ENCODE data around the gene CIB4. TPM values are rescaled to one million over a fixed set of nuclear protein-coding genes. Genes with fewer than 3 reads are reported as not detected.
A peak's percentile ranks its signal among the peaks of the same experiment; 100 is the strongest.

The CIB4 gene
- total RNA-seq, 2 donors from 2014 or later = not detected

DNA sequence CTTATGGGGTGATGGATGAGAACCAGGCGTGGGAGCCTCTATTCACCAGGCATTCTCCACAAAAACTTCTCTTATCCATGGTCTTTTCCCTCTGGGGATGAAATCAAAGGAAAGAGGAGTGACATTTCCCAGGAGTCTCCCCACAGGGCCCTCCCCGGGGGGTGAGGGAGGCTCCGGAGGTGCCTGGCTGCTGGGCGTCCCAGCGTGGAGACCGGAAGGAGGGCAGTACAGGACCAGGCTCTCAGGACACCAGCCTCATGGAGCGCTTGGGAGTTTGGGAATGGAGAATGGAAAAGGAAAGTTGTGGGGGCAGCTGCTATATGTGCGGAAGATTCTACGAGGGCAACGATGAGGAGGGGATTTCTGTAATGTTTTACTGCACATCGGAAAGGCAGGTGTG is 22.1 kb downstream of the CIB4 start:
- no peak for TF ChIP-seq POLR2A (IDR thresholded peaks at IDR 0.05)
- TF ChIP-seq, protein P1, sequence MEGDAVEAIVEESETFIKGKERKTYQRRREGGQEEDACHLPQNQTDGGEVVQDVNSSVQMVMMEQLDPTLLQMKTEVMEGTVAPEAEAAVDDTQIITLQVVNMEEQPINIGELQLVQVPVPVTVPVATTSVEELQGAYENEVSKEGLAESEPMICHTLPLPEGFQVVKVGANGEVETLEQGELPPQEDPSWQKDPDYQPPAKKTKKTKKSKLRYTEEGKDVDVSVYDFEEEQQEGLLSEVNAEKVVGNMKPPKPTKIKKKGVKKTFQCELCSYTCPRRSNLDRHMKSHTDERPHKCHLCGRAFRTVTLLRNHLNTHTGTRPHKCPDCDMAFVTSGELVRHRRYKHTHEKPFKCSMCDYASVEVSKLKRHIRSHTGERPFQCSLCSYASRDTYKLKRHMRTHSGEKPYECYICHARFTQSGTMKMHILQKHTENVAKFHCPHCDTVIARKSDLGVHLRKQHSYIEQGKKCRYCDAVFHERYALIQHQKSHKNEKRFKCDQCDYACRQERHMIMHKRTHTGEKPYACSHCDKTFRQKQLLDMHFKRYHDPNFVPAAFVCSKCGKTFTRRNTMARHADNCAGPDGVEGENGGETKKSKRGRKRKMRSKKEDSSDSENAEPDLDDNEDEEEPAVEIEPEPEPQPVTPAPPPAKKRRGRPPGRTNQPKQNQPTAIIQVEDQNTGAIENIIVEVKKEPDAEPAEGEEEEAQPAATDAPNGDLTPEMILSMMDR (IDR thresholded peaks at IDR 0.05) = no peak
- H3K9me3 ChIP-seq = no peaks in the 10 kb centered on the region
- intact Hi-C loops (cut with DNase I) = loop anchor here (5.0 kb wide), 1 partner anchor 53 kb away; no protein-coding TSS in a partner anchor
- H3K27ac ChIP-seq = no peak overlapping the region
- DNase-seq = no peak
- no peaks in the 10 kb centered on the region for H3K27me3 ChIP-seq
- 79 to 86% methylated on average over 11 of the region's 11 CpGs for WGBS, 2 donors
- ATAC-seq = no peak
- no peak overlapping the region for H3K4me3 ChIP-seq
- no peaks in the 10 kb centered on the region for H3K36me3 ChIP-seq (replicated peaks in 1 of 2; ENCODE audit: insufficient read depth in 1 of 2, low read depth in 2 of 2)
- H3K4me1 ChIP-seq = peaks cover 7% of the 10 kb centered on the region

DNA sequence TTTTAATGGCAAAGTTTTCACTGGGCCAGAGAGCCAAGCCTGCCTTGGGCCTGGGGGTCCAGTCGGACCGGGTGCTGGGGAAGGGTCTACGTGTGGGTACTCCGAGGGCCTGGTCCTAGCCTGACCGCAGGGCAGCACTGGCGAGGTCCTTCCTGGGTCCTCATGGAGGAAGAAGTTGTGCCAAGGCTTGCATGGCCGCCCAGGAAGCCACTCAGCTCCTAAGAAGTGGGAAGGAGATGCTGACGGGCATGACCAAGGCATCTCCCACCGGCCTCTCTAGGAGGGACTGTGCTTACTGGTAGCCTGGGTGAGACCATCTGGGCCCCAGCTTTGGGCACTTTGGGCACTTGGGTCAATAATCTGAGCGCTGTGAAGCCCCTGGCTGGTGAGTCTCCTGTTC is 22.6 kb downstream of the CIB4 start:
- TF ChIP-seq POLR2A (IDR thresholded peaks at IDR 0.05) = no peak
- TF ChIP-seq, protein P1 (IDR thresholded peaks at IDR 0.05) = no peak
- no peaks in the 10 kb centered on the region for H3K27me3 ChIP-seq
- DNase-seq = peak in 1 of 4 donors; percentile 2
- H3K9me3 ChIP-seq = no peaks in the 10 kb centered on the region
- 94% methylated on average over 6 to 10 of the region's 10 CpGs for WGBS, 2 donors
- no peak for ATAC-seq
- peaks cover 10% of the 10 kb centered on the region for H3K4me1 ChIP-seq
- no peak overlapping the region for H3K27ac ChIP-seq
- no peaks in the 10 kb centered on the region for H3K36me3 ChIP-seq (replicated peaks in 1 of 2; ENCODE audit: insufficient read depth in 1 of 2, low read depth in 2 of 2)
- intact Hi-C loops (cut with DNase I) = loop anchor here (5.0 kb wide), 1 partner anchor 54 kb away; no protein-coding TSS in a partner anchor
- H3K4me3 ChIP-seq = no peak overlapping the region

DNA sequence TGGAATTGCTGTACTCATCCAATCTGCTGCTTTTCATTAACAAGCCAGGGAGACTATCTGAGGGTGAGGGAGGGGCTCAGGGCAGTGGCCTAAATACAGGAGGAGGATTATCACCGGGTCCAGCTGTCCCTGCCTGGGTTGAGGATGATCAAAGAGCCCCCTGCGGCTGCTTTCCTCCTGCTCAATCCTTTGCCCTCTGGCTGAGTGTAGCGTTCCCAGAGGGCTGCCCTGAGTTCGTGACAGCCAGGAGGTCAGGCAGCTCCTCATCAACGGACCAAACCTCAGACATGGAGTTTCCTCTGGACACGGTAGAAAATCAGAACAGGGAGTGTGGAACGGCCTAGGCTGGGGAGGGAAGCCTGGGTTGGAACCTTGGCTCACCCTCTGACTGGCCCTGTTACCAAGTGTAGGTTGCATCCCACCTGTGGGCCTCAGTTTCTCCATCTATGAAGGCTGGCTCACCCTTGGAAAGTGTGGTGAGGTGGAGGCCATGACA is 23.5 kb downstream of the CIB4 start:
- no peak overlapping the region for H3K27ac ChIP-seq
- intact Hi-C loops (cut with DNase I) = loop anchor here (5.0 kb wide), 1 partner anchor 55 kb away; no protein-coding TSS in a partner anchor
- no peak for ATAC-seq
- TF ChIP-seq, protein P1 (IDR thresholded peaks at IDR 0.05) = no peak
- no peak for TF ChIP-seq POLR2A (IDR thresholded peaks at IDR 0.05)
- 79 to 88% methylated on average over 6 to 7 of the region's 7 CpGs for WGBS, 2 donors
- DNase-seq = no peak
- peaks cover 10% of the 10 kb centered on the region for H3K4me1 ChIP-seq
- no peaks in the 10 kb centered on the region for H3K27me3 ChIP-seq
- no peaks in the 10 kb centered on the region for H3K36me3 ChIP-seq (replicated peaks in 1 of 2; ENCODE audit: insufficient read depth in 1 of 2, low read depth in 2 of 2)
- H3K9me3 ChIP-seq = no peaks in the 10 kb centered on the region
- no peak overlapping the region for H3K4me3 ChIP-seq

DNA sequence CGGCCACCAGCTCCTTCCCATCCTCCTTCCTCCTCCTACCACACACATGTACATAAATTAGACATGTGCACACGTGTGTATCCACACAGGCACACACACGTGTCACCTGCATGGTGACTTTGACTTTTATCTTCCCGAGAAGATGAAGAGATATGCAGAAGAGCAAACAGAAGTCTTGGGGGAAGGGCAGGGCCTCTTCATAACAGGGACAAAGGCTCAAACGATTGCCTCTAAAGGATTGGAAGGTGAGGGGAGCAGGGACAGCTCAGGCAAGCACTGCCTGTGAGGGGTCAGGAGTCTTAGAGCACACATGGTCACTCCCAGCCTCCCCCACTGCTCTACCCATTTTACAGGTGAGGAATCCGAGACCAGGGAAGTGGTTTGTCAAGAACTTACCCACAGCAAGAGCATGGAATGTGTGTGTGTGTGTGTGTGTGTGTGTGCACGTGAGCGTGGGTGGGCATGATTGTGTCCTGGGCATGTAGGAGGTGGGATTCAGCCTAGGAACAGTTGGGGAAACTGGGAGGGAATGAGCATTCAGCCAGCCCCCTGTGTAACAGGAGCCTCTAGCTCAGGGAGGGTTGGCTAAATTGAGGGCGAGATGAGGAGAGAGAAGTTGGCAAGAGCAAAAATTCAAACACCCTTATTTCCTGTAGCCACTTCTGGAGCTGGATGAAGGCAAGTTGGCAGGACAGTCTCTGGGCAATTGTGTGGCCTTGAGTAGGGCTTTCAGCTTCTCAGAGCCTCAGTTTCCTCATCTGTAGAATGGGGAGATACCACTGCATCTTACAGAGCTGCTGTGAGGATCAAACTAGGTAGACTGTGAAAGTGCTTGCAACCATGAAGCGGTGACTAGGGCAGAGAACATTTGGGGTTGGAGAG is 24.2 kb downstream of the CIB4 start:
- Histone ChIP-seq H3K4me1 (peaks cover 10% of the 10 kb centered on the region), H3K4me3 (no peak overlapping the region), H3K27ac (no peak overlapping the region), H3K27me3 (no peaks in the 10 kb centered on the region), H3K9me3 (no peaks in the 10 kb centered on the region), H3K36me3 (replicated peaks in 1 of 2; ENCODE audit: insufficient read depth in 1 of 2, low read depth in 2 of 2) (no peaks in the 10 kb centered on the region)
- ATAC-seq (no peak), DNase-seq (no peak)
- TF ChIP-seq, protein P1 (IDR thresholded peaks at IDR 0.05) = no peak
- TF ChIP-seq POLR2A (IDR thresholded peaks at IDR 0.05) = no peak
- WGBS, 2 donors = 70 to 81% methylated on average over 10 of the region's 10 CpGs
- intact Hi-C loops (cut with DNase I) = loop anchor here (5.0 kb wide), 1 partner anchor 55 kb away; no protein-coding TSS in a partner anchor
